Stimulated activated CD4-positive, alpha-beta T cell treated with anti-CD3 and anti-CD28 coated beads, Interleukin-2, amount 100 ng/mL, for 24 hours (primary cell): Measurements from ENCODE around the gene STK32C.
"Not testable (repeated sequence)": the region's sequence is repeated elsewhere in the genome, so short reads cannot be mapped to it uniquely, and the experiment has no call there.

Experiments
- DNase-seq, 2 donors: peaks; one replicate each; pipeline ENCODE4 v3.0.0-alpha.2; 2020

STK32C gene

GRCh38 chr10:132337854-132338253 is 30.1 kb upstream of the STK32C start:
- not testable (repeated sequence) for DNase-seq

- no peak for DNase-seq
Observed at GRCh38 chr10:132336919-132337407, 29.2 kb upstream of the STK32C start.

- DNase-seq = no peak
Observed at GRCh38 chr10:132336064-132336746, 28.5 kb upstream of the STK32C start.

- DNase-seq = no peak
Observed at GRCh38 chr10:132335189-132336063, 27.7 kb upstream of the STK32C start.

GRCh38 chr10:132334631-132335188 is 27.0 kb upstream of the STK32C start:
- DNase-seq = no peak

GRCh38 chr10:132333386-132333785 is 25.6 kb upstream of the STK32C start:
- no peak for DNase-seq

GRCh38 chr10:132332433-132332754 is 24.6 kb upstream of the STK32C start:
- no peak for DNase-seq

- peak; percentile 99 for DNase-seq
Observed at GRCh38 chr10:132331601-132332432, 24.1 kb upstream of the STK32C start, which contains the start of gene LRRC27. LRRC27 (plus strand) TSS chr10:132332193; CDS start chr10:132333525, 1,332 bp downstream.

GRCh38 chr10:132330486-132330833 is 22.7 kb upstream of the STK32C start:
- DNase-seq = no peak

- DNase-seq = peak; percentile 35 to 48
Observed at GRCh38 chr10:132329565-132330485, 22.1 kb upstream of the STK32C start.

GRCh38 chr10:132328738-132329137 is 21.0 kb upstream of the STK32C start:
- DNase-seq = no peak

- no peak for DNase-seq
Observed at GRCh38 chr10:132328106-132328505, 20.4 kb upstream of the STK32C start.

GRCh38 chr10:132326925-132327324 is 19.2 kb upstream of the STK32C start:
- peak; percentile 55 to 69 for DNase-seq

GRCh38 chr10:132326344-132326889 is 18.7 kb upstream of the STK32C start:
- no peak for DNase-seq

GRCh38 chr10:132324186-132324585 is 16.4 kb upstream of the STK32C start:
- no peak for DNase-seq

GRCh38 chr10:132322586-132323048 is 14.9 kb upstream of the STK32C start:
- no peak for DNase-seq

- no peak for DNase-seq
Observed at GRCh38 chr10:132321726-132322125, 14.0 kb upstream of the STK32C start.

GRCh38 chr10:132320654-132321469 is 13.1 kb upstream of the STK32C start:
- no peak for DNase-seq

GRCh38 chr10:132319853-132320653 is 12.3 kb upstream of the STK32C start:
- DNase-seq = peak; percentile 40 to 49
